Adrenal gland (tissue), 5 donors: ENCODE measurements around the gene CBL.

Experiments used
- CTCF ChIP-seq, 6 experiments: fragments of 450-650 bp in 4 of 6; fragments of 200-600 bp in 2 of 6; sonication (generic) in 1 of 6; IDR thresholded peaks; 1 replicate in 5 of 6; 2 replicates in 1 of 6; pipeline versions ENCODE4 v1.5.1 to v1.8.0; 2016 to 2021; ENCODE audit warnings: antibody characterized with exemption in 6 of 6, mild to moderate bottlenecking in 2 of 6, moderate library complexity in 1 of 6
- POLR2A ChIP-seq, 2 donors: fragments of 450-650 bp; IDR thresholded peaks; one replicate each; pipeline ENCODE4 v1.6.1; 2017; ENCODE audit warnings: antibody characterized with exemption in 2 of 2, mild to moderate bottlenecking in 2 of 2, moderate library complexity in 1 of 2
- donor health status: DM: no; HTN: no; CAD: no.

- TF ChIP-seq POLR2A (IDR thresholded peaks at IDR 0.05): no peak
- no peak for TF ChIP-seq CTCF (IDR thresholded peaks at IDR 0.05)
Observed at GRCh38 chr11:119180729-119181676, 25.1 kb upstream of the CBL start.
